Posterior cingulate gyrus (tissue), 11 donors: Measurements from ENCODE around the gene DACH1.
A peak's percentile ranks its signal among the peaks of the same experiment; 100 is the strongest.
"Not testable (repeated sequence)": the region's sequence is repeated elsewhere in the genome, so short reads cannot be mapped to it uniquely, and the experiment has no call there.

Experiments used
- DNase-seq, 10 donors: peaks; one replicate each; pipeline versions ENCODE4 v3.0.0 to v3.0.0-alpha.2; 2020 to 2021; ENCODE audit warnings: mixed read lengths in 3 of 10
- intact Hi-C: fragments of 100-400 bp; cut with DNase I; formaldehyde crosslinking; loops from one replicate; pipeline ENCODE4 v1.15.1; 2023

Gene DACH1

GRCh38 chr13:71867131-71867814 lies at the start of gene DACH1:
TSS of gene DACH1 (minus strand) at chr13:71867204.
- DNase-seq: peak in 6 of 10 donors; percentile 11 to 67 (median 40)
- intact Hi-C loops: no loop called here

DNA sequence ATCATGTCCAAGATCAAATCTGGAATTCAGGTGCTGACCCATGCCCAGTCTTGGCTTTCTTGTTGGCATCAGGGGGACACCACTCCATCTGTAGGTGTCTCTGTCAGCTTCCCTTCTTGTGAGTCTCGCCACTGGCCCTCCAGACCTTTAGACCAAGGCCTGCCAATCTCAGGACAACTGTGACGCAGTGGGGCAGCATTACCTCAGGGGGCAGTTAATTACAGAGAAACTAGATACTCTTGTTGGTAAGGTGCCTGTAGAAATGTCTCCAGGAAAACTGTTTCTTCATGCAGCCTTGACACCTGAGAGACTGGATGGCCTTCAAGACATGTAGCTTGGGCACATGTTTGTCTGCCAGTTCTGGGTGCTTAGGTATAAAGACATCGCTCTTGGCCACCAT lies 46.7 kb upstream of the DACH1 start:
- intact Hi-C loops: no loop called here
- DNase-seq: peak in 1 of 10 donors; percentile 48

- no peak for DNase-seq
- intact Hi-C loops: no loop called here
These were observed 45.5 kb upstream of the DACH1 start for GRCh38 chr13:71912524-71912923.

GRCh38 chr13:71906448-71906847 lies 39.4 kb upstream of the DACH1 start:
- intact Hi-C loops: no loop called here
- DNase-seq: no peak

DNA sequence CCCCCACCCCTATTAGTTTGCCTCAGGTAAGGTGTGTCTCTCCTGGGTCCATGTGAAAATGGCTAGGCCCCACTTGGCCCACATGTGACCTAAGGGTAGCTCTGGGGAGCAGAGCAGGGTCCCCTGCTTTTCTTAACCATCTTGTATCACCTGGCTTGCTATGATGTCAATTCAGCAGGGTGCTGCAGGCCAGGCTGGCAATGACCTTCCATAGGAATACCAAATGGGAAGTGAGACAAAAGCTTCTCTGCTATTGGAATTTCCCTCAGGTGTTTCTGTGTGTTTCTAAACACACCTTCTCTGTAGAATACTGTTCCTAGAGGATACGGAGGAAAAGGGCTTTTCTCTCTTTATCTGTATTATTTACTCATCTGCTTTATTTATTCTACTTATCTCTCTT lies 35.7 kb upstream of the DACH1 start:
- intact Hi-C loops: no loop called here
- DNase-seq: no peak

GRCh38 chr13:71893506-71893905 lies 26.5 kb upstream of the DACH1 start:
- intact Hi-C loops, DNase-seq: not testable (repeated sequence)

DNA sequence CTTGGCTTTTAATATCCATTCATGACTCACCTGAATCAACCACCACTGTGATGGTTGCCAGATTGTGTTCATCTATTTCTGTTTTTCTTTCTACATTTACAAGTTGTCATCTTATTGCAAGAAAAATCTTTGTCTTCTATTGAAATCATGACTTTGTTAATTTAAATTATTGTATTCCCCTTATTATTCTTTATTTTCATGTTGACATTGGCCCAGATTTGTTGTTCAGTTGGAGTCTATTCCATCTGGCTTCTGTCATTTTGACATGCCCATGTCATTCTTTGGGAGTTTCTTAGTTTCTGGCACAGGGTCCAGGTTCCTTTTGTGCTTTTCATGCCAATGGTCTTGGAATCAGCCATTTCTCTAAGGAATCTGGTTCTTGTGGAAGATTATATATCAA lies 19.9 kb upstream of the DACH1 start:
- intact Hi-C loops: no loop called here
- DNase-seq: no peak

DNA sequence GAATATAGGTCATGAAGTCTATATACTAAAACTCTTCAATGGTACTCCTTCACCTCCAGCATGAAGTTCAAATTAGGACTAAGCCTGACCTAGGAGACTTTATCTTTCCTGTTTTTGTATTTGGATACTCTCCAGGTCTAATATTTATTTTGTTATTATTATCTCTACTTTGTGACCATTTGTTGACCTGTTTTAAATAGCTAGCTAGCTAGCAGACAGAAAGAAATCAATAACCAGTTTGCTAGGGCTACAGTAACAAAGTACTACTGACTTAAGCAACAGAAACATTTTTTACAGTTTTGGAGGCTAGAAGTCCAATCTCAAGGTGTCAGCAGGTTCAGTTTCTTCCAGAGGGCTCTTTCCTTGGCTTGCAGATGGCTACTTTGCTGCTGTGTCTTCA lies 15.1 kb upstream of the DACH1 start:
- DNase-seq: no peak
- intact Hi-C loops: no loop called here

DNA sequence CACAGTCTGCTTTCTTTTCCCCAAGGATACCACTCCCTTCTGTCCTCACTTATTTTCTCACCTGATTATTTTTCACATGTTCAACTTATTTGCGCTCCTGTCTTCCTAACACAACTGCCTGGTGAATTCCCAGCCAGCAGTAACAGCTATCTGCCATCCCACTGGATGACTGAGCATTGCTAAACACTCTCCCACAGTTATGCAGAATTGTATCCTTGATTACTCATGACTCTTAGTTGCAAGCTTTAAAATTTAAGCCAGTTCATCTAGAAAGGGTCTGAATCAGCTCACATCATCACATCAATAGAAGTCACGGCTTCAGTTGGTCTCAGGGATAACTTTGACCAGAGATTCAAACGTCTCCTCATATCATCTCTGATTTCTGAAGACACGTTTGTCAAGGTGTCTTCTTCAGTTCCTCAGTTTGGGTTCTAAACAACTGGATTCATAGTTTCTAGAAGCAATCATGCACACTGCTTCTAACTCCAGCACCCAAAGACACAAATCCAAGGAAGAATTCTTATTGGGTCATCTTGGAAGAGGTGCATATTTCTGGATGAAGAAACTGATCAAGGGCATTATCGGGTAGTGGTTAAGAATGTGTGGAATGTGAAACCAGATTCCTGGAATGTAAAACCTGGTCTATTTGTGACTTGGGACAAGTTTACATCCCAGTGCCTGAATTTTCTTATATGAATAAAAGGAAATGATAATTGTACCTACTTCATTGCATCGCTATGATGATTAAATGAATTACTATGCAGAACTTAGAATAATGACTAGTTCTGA lies 13.9 kb upstream of the DACH1 start:
- intact Hi-C loops: no loop called here

GRCh38 chr13:71879808-71880344 lies 12.9 kb upstream of the DACH1 start:
- intact Hi-C loops: no loop called here
- DNase-seq: no peak

More for the DNA sequence above, 13.9 kb upstream of the DACH1 start:
- DNase-seq: no peak

GRCh38 chr13:71879129-71879535 lies 12.1 kb upstream of the DACH1 start:
- DNase-seq: no peak
- intact Hi-C loops: no loop called here

DNA sequence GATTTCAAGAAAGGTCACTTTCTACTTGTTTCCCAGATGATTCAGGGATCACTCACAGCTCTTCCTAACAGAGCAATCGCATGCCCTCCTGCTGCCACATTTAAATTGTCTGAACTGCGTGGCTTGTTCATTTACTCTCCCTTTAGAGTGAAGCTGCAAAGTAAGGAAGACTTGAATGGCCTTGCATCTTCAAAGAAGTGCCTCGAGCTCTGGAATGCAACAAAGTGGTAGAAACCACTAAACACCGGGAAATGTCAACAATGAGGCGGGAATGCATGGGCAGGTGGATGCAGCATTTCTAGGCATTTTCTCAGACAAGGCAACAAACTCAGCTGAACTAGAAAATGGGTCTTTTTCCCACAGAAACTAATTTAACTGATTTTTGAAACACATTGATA lies 10.3 kb upstream of the DACH1 start:
- no peak for DNase-seq
- intact Hi-C loops: no loop called here

DNA sequence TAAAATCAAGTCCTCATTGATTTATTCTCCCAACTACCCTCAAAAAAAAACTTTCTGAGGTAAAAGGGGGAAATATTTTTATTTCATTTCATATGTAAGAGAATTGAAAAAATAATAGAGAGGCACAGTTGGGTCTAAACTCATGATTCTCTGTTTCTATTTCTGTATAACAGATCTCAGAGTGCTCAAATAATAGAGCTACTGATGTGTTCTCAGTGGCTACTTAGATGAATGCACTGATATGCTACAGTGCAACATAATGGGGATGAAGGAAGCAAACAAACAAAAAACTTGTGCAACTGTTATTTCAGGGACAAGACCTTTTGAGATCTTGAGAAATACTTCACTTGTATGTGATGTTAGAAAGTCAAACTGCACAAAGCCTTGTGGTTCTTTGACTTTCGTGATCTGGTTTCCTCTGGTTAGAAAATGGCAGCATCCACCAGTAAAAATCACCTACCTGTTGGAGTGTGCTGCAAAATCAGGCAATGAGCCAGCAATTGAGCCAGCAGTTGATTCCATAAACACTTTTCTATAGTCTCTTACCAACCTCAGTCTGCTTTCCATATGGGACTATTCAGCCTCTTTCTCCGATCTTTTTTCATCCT lies 9.7 kb upstream of the DACH1 start:
- intact Hi-C loops: no loop called here
- DNase-seq: no peak

DNA sequence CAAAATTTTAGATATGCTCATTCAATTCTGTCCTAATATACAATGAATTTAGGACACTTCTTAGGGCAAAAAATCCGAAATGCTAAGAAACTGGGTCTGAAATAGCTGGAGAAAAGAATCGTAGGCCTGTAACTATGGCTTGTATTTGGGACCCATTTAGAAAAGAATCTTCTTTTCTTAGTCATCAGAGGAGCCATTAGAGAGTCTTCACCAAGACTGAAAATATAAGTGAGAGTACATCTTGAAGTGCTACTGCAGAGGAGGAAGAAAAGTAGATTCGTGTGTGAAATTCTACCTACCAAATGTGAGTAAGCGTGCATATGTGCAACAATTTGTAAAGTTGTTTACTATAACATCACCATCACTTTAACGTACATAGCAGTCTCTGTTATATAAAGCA lies 8.8 kb upstream of the DACH1 start:
- intact Hi-C loops: no loop called here
- no peak for DNase-seq

DNA sequence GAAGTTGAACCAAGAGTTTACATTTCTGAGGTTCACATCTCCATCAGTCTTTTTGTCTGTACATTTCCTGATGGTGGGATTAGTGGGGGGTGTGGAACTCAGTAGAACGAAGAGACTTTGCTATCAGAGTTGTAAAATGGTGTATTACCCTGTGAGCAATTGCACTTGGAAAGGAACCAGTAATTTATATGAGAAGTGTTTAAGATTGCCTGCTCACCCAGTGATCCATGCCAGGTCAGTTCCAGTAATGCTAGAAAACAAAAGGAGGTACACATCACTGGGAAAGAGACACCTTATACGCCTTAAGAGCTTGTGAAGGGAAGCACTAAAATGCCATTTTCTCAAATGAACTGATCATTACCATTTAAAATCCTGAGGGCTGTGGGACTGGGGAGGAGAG lies 7.5 kb upstream of the DACH1 start:
- intact Hi-C loops: no loop called here
- DNase-seq: no peak

DNA sequence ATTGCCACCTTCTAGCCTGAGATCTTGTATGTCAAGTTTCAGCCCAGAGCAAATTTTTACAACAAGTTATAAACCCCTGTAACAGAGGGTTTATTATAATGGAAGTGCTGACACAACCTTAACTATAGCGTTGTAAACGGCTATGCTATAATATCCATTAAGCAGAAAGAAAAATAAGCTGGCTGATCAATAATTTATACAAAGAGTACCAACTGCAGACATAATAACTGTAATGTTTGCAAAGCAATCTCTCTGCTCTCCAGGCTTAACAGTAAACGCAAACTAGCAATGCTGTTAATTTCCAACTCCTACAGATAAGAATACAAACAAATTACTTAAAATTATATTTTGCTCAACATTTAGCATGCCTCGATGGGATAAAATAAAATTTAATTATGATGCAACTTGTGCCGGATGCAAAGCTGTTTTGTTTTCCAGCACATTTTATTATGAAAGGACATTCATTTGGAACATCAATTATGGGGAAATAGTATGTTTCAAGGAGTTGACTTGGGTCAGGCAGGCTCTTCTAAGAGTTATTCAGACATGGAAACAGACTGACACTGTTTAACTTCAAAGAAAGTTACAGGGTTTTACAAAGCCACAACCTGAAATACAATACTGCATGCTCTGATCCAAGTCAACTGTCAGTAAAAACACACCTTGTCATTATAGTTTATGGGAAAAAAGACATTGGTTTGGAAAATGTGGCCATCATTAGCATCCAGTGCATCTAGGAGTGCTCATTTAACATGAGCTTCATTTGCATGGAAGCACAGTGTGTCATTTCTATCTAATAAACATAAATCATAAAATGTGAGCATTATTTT lies 6.6 kb upstream of the DACH1 start:
- intact Hi-C loops: no loop called here
- no peak for DNase-seq

DNA sequence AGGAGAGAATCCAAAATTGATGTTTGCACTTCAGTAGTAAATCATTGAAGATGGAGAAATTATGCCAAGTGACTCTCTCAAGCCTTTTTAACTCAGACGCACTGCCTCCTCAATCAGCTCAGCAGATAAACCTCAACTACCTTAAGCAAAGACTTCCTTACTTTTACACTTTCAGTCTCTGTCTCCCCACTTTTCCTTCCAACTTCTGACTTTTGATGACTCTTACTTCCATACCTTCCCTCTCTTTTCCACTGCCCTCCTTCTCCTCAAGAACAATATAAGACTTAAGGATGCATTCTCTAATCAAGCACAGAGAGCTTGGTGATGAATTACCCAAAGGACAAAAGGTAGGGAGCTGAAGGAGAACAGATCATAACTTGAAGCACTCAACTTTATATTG lies 4.8 kb upstream of the DACH1 start:
- intact Hi-C loops: no loop called here
- no peak for DNase-seq

DNA sequence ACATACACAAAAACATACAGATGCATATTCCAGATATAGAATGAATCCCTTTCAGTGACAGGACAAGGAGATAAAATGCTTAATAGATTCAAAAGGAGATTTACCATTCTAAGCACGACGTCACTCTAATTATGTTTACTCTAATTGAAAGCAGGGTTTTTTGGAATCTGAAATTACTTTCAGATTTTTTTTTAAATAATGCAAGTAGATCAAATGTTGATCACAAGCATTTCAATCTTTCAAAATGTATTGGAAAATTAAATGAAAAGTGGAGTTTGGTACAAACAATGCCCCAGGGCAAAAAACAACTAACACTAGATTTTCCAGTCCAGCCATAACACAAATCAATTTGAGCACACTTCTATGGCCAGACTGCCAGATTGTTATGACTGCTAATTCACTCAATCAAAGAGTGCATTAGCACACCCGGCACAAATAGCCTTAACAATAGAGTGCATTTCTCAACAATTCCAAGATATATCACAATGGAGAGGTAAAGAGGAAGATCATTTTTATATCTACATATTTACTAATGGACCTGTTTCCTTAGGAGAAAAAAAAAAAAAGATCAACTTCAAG lies 4.3 kb upstream of the DACH1 start:
- intact Hi-C loops: no loop called here
- no peak for DNase-seq

DNA sequence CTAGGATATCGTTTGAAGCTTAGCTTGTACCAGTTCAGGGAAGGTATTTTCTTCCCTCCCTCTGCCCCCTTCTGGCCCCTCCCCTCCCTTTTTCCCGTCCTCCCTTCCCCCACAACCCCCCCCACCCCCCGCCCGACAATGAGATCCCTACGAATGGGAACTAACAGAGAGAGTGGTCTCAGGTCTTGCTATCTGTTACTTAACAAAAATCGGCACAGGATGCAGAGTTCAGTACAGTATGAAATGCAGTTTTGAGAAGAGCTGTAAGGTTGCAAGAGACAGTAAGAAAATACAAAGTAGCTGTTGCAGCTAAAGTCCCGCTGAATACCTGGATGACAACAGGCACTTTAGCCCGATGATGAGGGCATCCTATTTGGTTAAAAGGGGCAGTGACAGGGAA lies 3.1 kb upstream of the DACH1 start:
- intact Hi-C loops: no loop called here
- no peak for DNase-seq

GRCh38 chr13:71869274-71869673 lies 2.3 kb upstream of the DACH1 start:
- intact Hi-C loops: no loop called here
- no peak for DNase-seq
